Right lobe of liver (tissue), 4 donors: Measurements from ENCODE around the gene RSRC1.

Experiments used
- CTCF ChIP-seq, 4 donors: fragments of 200-600 bp in 3 of 4; fragments of 450-650 bp in 1 of 4; IDR thresholded peaks; one replicate each; pipeline versions ENCODE4 v1.5.1 to v1.8.0; 2016 to 2022; ENCODE audit warnings: antibody characterized with exemption in 4 of 4, mild to moderate bottlenecking in 2 of 4
- POLR2A ChIP-seq: fragments of 450-650 bp; IDR thresholded peaks from one replicate; pipeline ENCODE4 v1.6.1; 2017; ENCODE audit warnings: antibody characterized with exemption, mild to moderate bottlenecking
- donor health status: DM: no; HTN: no; CAD: no.
- donor health status: DM: no; HTN: no; CAD: no.
- donor health status: DM: no; HTN: yes; CAD: no.

- TF ChIP-seq CTCF (IDR thresholded peaks at IDR 0.05) = no peak
- TF ChIP-seq POLR2A = no peak
Observed at GRCh38 chr3:158247288-158247687, 137.4 kb downstream of the RSRC1 start.
